Measurements from ENCODE around the gene FTSJ3.
"Not testable (repeated sequence)": the region's sequence is repeated elsewhere in the genome, so short reads cannot be mapped to it uniquely, and the experiment has no call there.

Gene FTSJ3

DNA sequence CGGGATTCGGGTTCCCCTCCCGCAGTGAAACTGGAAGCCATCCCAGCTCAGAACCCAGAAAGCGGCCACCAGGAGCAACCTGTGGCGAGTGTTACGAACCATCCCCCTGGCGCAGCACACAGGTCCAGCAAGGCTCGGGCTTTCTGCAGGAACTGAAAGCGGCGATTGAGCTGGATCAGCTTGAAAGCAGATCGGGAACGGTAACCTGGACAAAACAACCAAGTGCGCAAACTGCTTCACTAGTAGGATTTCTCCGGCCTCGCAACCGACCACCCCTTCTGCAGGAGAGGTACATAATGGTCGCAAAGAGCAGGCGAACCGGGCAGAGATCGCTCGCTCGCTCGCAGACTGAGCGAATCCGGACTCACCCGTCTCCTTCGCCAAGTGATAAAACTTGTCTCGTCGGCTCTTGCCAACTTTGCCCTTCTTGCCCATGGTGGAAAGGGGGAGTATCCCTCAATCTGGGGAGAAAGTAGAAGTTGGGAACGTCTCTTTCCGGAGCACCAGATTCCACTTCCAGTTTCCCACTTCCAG lies 928 bp downstream of the FTSJ3 start:
- peak; percentile 26 for DNase-seq

DNA sequence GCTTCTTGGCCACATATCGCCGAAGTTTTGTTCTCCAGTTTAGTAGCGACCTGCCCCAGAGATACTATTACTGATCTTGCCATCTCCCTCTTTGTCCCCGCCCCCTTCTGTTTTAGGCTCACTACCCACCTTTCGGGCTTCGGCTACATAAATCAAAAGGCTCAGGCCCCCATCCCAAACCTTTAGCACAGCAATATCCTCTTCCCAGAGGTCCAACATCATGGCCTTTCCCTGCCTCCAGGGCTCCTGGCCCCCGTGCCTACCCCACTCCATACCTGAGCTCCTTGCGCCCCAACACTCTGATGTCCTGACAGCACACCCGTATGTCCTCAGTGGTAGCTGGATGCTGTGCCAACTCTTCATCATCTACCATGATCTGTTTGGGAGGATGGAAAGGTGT lies 3.1 kb downstream of the FTSJ3 start:
- DNase-seq, result no peak

DNA sequence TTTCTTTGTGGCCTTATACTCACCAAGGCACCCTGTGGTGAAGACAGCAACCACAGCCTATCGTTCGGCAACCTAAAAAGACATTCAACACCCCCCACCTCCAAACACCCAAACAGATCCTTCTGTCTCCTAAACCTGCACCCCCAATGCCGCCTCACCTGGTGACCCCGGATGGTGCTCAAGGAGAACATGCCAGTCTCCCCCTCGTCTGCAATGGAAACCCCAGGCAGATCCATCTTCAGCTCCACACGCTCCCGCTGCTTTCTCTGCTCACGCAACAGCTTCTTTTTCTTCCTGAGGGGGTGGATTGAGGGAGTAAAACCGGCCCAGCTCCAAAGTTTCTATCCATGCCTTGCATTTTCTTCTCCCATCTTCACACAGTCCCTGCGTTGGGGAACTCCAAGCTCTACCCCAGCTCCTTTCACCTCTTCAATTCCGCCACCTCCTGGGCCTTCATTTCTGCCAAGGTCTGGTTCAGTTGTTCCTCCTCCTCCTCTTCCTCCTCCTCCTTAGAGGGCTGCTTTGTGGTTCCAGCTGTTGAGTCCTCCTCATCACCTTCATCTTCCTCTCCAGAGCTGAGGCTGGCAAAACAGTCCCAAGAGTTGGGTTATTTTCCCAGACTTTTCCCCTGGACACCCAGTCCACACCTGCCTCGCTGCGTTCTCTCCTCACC lies 3.7 kb downstream of the FTSJ3 start:
- DNase-seq, result no peak

DNA sequence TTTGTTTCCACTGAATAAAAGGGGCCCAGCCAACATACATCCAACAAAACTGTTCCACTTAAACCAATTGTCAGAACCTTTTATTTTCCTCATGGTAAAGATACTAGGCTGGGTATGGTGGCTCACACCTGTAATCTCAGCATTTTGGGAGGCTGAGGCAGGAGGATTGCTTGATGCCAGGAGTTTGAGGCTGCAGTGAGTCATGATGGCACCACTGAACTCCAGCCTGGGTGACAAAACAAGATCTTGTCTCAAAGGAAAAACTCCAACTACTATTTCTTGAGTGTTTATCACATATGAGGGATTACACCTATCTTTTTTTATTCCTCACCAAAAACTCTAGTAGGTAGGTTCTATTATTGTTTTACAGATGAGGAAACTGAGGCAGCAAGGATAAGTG lies 4.9 kb downstream of the FTSJ3 start:
- DNase-seq, result no peak

DNA sequence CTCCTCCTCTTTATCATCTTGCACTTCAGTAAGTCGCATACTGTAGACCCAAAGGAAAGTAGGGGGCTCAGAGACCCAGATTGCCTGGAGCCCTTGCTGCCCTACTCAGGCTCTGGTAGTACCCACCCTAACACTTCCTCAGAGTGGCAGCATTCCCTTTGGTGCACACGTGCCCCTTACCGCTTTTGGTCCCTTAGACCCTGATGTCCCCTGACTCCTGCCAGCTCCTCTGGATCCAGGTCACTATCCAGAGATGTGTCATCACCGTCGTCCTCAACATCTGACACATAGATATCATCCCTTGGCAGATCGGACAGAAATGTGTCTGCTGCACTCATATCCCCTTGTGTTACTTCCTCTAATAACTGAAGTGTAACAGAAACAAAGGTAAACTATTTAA lies 5.7 kb downstream of the FTSJ3 start:
- no peak for DNase-seq

DNA sequence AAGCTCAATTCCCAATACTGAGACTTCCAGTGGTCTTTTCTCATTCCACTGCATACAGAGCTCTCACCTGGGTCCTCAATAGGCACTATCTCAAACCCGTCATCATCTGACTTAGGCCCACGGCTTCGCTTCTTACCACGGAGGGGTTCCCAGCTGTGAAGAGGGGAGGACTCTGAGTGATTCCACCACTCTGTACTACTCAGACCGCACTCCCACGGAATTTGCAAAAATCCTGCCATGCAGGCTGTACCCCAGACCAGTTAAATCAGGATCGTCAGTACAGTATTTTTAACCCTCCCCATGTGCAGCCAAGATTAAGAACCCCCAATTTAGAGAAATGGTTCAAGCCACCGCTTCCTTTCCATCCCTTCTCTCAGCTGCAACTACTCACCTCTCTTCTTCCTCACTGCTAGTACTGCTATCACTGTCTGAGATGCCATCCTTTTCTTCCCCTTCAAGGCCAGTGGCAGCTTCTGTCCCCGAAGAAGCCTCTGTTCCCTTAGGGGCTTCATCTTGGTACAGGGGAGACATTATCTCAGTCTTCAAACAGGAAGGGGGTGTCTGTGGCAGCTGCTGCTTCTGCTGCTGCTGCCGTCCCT lies 6.4 kb downstream of the FTSJ3 start:
- DNase-seq, result no peak

DNA sequence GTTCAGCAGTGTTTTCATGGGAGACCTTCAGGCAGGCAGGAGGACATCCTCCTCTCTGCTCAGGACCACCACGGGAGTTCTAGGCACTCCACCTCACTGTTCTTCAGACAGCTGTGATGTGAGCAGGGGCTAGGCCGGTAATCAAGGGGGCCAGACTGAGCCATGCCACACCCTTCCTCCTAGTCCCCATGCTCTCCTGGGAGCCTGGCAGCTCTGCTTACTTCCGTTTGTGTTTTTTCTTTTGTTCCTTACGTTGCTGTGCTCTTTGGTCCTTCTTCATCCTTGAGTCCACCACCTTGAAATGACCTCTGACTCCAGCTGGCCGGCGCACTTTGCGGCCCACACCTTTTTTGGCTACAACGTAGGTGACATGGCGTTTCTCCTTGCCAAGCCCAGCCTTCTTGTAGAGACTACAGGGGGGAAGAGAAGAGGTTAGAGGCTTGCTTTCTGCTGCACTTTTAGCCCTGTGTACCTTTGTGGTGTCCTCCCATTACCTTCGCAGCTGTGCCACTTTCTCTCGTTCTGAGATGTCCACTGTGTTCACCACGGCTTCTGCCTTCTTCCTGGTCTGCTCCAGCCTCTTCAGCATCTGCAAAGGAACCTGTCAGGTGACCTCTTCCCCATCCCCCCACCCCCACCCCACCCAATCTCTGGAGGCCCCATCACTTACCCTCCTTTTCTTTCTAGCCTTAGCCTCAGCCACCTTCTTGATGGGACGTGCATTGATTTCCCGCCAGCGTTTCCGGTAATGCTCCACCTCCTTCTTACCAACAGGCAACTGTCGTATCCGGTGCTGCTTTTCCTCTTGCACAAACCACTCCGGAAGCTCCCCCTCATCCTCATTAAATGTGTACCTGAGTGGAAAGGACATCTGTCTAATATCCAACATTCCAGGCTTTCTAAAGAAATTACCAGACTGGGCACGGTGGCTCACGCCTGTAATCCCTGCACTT lies 7.6 kb downstream of the FTSJ3 start:
- DNase-seq, result no peak

DNA sequence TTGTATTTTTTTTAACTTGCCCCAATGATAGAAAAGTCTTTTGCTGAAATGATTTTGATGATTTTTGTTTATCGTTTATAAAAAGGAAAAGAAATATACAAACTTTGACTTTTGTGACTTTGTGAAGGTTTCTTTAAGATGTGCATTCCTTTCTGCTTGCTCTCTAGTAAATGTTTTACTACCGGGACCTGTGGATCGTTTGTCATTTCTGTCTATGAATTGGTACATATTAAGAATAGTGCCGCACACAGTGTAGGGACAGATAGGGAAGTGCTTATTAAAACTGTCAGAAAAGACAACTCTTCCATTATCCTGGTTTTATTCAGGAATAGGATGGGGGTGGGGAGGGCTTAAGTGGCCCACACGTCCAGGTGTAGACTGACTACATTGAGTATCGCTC lies 8.3 kb downstream of the FTSJ3 start:
- no peak for DNase-seq

DNA sequence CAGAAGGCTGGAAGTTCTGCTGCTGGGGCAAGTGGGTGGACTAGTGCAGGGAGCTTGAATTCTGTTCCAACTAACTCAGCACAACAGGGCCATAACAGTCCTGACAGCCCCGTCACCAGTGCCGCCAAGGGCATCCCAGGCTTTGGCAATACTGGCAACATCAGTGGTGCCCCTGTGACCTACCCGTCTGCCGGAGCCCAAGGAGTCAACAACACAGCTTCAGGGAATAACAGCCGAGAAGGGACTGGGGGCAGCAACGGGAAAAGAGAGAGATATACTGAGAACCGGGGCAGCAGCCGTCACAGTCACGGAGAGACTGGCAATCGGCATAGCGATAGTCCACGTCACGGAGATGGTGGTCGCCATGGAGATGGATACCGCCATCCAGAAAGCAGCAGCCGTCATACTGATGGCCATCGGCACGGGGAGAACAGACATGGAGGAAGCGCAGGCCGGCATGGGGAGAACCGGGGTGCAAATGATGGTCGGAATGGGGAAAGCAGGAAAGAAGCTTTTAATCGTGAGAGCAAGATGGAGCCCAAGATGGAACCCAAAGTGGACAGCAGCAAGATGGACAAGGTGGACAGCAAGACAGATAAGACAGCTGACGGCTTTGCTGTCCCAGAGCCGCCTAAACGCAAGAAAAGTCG lies 9.6 kb downstream of the FTSJ3 start:
- no peak for DNase-seq

DNA sequence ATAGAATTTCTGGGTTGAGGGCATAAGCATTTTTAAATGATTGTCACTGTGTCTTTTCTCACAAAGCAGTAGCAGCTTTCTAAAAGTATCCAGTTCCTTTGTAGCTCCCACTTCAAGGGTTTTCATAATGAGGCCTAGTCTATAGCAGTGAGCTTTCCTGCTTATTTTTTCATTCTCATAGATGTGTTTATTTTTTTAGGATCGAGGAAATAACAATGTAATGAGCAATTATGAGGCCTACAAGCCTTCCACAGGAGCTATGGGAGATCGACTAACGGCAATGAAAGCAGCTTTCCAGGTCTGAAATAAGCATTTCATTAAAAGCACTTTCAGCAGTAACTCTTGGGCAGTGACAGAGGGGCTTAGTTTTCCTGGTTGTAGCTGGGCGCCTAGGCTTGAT lies 10.8 kb downstream of the FTSJ3 start:
- DNase-seq, result no peak

DNA sequence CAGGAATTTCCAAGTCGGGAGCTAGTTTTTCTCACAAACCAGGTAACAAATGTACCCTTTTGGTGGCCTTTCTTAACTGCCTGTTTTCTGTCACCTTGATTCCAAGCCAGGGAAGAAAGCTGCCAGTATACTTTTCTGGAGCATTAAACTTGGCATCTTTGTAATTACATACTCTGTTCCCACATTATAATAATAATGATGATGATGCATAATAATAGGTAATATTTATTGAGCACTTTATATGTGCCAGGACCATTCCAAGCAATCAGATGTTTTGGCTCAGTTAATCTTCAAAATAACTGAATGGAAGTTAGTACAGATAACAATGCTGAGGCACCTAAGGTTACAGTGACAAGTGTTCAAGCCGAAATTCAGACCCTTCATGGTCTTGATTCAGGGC lies 11.3 kb downstream of the FTSJ3 start:
- no peak for DNase-seq

DNA sequence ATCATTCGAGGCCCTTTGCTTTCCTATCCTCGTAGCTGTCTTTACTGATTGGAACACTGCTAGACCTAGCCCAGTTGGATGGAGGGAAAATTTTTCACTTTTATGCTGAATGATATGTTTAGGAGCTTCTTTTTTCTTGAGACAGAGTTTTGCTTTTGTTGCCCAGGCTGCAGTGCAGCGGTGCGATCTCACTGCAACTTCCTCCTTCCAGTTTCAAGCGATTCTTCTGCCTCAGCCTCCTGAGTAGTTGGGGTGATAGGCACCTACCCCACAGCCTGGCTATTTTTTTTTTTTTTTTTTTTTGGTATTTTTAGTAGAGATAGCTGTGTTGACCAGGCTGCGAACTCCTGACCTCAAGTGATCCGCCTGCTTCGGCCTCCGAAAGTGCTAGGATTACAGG lies 17.5 kb downstream of the FTSJ3 start:
- DNase-seq, result no peak

DNA sequence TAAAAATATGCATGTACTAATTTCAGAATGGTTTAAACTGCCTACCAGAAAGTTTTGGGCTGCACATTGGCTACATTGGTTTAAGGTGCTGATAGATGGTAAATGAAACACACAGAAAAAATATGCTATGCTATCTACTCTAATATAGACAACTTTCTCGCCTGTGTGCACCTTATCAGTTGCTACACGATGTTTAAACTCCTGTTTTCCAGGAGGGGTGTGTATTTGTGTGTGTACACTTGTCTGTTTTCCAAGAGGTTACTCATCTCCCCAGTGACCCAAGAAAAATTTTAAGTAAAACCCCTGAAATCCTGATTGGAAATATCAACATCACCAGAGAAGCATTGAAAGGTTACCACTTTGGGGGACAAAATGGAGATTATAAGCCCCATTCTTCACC lies 21.9 kb downstream of the FTSJ3 start:
- DNase-seq, result no peak

DNA sequence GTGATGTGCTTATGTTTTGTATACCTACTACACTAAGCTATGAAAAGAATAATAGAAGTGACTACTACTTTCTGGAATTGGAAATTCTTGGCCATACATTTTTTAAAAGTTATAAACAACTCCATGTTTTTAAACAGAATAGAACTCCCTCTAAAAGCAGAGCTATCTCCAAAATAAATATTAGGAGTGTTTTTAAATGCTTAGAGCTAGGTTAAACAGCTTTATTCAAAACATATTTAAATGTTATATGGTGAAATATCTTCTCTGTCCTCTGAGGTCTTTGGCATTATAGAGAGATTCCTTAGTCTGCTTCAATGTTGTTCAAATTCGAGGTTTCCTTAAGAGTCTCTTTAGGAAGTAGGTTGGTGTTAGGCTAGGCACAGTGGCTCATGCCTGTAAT lies 23.1 kb downstream of the FTSJ3 start:
- DNase-seq, result no peak

DNA sequence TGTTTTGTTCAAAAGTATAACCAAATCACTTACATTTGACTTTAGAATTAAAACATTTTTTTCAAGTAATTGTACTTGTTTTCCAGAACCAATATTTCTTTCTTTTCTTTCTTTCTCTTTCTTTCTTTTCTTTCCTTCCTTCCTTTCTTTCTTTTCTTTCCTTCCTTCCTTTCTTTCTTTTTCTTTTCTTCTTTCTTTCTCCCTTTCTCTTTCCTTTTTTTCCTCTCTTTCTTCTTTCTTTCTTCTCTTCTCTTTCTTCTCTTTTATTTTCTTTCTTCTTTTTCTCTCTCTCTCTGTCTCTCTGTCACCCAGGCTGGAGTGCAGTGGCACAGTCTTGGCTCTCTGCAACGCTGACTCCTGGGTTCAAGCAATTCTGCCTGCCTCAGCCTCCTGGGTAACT lies 26.7 kb downstream of the FTSJ3 start:
- DNase-seq, result no peak

DNA sequence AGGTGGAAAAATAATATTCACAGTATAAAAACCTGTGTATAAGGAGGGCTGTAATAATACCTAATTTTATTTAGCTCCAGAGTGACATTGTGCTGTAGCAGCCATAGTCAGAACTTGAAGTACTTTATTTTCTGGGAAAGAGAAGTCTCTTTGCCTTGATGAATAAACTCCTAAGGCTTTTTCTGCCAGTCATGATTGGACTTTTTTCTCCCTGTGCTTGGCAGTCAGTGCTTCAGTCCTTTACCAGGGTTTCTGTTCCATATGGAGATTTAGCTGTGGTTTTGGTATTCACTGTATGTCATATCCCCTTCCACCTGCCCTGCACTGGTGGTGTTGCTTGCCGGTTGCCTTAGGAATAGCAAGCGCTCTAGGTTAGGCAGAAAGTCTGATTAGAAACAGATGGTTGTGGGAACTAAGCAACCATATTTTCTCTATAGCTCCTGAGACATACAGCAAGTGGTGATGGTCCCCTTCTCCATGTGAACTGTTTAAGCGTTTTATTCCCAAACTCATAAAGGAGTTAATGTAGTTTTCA lies 28.8 kb downstream of the FTSJ3 start:
- no peak for DNase-seq

DNA sequence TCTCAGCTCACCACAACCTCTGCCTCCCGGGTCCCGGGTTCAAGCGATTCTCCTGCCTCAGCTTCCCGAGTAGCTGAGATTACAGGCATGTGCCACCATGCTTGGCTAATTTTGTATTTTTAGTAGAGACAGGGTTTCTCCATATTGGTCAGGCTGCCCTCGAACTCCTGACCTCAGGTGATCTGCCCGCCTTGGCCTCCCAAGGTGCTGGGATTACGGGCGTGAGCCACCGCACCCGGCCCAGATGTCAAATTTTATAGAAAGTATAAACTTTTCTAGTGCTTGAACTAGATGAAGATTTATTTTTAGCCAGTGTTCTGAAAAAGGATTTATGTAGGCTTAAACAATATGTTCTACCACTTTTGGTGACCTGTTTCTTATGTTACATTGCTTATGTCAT lies 31.1 kb downstream of the FTSJ3 start:
- not testable (repeated sequence) for DNase-seq

DNA sequence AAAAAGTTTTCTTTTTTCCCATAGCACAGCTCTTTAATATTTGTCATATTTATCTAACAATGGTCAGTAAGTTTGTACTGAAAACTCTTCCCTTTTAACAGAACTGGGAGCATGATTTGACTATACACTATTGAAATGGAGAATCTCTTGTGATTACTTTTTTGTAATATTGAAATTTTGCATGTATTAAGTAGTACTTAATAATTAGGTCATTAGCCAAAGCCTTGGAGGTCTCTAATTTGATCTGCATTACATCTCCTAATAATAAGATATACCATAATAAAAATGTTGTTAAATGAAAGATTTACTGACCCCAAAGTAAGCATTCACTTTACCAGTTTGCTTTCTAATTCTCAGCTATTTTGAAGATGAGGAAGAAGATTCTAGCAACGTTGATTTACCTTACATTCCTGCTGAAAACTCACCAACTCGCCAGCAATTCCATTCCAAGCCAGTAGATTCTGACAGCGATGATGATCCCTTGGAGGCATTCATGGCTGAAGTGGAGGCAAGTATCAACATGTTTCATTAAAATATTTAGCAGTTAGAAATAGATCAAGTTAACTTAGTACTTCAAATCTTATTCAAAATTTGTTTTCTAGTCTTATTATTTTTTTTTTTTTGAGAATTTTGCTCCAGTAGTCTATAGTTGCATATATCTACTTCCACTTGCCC lies 35.3 kb downstream of the FTSJ3 start:
- DNase-seq, result no peak

DNA sequence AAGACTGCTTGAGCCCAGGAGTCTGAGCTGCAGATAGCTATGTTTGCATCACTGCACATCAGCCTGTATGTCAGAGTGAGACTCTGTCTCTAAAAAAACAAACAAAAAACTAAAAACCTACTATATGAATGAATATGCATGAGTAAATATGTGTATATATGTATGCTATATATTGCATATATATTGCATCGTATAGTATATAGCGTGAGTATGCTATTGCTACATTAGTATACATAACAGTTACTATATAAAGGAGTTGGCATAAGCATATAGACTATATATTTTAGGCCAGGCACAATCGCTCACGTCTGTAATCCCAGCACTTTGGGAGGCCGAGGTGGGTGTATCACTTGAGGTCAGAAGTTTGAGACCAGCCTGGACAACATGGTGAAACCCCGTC lies 37.4 kb downstream of the FTSJ3 start:
- DNase-seq, result no peak

DNA sequence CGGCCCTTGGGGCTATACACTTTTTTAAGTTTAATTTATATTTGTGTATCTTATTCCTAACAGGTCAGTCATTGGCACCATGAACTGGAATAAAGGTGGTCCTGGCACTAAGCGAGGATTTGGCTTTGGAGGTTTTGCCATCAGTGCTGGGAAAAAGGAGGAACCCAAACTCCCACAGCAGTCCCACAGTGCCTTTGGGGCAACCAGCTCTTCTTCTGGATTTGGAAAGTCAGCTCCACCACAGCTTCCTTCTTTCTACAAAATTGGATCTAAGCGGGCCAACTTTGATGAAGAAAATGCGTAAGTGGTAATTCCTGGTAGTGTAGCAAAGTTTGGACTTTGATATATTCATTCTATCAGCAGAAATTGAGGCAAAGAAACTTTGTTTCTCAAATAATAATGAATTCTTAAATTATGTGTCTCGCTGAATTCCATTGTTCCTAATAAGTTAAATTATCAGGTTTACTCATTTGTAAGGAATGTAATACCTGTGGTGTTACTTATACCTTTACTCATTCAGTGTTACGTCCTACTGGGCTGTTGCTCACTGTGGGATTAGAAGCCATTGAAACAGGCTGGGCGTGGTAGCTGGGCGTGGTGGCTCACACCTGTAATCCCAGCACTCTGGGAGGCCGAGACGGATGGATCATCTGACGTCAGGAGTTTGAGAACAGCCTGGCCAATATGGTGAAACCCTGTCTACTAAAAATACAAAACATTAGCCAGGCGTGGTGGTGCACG lies 40.3 kb downstream of the FTSJ3 start:
- DNase-seq, result no peak

DNA sequence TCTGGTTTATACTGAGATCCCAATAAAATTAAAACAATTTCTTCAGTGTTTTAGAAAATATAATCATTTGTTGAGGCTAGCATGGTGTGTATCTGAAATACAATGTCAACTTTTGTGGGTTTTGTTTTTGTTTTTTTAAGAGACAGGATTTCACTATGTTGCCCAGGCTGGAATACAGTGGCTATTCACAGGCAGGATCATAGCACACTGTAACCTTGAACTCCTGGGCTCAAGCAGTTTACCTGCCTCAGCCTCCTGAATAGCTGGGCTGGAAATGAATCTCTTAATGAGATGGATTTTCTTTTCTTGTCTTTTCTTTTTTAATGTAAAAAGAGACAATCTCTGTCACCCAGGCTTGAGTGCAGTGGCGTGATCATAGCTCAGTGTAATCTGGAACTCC lies 41.3 kb downstream of the FTSJ3 start:
- DNase-seq, result no peak

DNA sequence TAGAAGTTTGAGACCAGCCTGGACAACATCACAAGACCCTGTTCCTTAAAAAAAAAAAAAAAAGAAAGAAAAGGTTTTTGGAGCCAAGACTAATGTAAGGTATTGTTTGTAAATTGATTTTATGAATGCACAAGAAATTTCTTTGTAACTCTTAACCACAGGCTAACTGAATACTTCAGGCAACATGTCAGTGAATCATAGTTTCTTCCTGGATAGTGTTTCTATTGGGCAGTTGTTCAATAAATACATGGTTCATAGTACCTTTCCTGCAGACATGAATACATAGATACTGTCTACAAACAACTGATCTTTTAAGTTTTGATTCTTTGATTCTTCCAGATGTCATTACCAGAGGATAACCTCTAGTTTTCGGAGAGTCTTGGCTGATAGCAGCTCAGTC lies 41.9 kb downstream of the FTSJ3 start:
- no peak for DNase-seq

All from NCI-H1092 treated with DMSO at 0.1 percent for 48 hours (cell line).